Tongue (tissue), 2 donors: ENCODE measurements around the gene ACOT13. TPM values are rescaled to one million over a fixed set of nuclear protein-coding genes. Genes with fewer than 3 reads are reported as not detected.
A peak's percentile ranks its signal among the peaks of the same experiment; 100 is the strongest.
"Not testable (repeated sequence)": the region's sequence is repeated elsewhere in the genome, so short reads cannot be mapped to it uniquely, and the experiment has no call there.

ENCODE experiments used
- DNase-seq: peaks from one replicate; pipeline ENCODE4 v3.0.0-alpha.2; 2015
- total RNA-seq: library from RNA; depleted of rRNA; stranded (reverse); fragments of >200 nt; gene quantifications from one replicate; pipeline ENCODE4 v1.2.3, GENCODE V29; 2014

The ACOT13 gene
- total RNA-seq, 1 donor from 2014 or later: 5.7 TPM

DNA sequence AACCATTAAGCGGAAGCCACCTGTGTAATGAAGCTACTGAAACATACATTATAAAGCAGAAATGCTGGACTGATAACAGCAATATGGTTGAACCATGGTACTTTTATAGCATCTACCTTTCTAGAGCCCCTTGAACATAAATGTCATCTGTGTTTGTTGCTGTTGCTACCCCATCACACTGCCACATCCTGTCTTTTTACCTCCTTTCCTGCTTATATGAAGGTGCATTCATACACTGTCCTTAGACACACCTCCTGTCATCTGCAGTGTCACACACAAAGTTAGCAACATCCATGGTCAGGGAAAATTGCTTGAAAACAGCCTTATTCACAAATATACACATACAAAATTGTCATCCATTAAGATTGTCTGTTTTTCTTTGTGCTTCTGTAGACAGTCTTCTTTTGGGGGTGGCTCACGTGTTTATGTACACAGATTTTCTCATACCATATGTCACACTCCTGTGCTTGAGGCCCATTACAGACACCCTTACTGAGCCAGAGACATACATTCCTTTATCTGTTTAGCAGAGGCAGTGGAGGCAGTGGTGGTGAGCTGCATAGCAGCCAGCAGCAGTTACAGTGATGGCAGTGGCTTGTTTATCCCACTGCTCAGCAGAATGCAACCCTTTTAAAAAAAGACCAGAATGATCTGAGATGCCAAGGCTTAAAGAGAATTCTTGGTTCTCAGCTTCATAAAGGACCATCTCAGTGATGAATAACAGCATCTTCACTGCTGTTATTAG, 26.1 kb downstream of the ACOT13 start:
- no peak for DNase-seq

DNA sequence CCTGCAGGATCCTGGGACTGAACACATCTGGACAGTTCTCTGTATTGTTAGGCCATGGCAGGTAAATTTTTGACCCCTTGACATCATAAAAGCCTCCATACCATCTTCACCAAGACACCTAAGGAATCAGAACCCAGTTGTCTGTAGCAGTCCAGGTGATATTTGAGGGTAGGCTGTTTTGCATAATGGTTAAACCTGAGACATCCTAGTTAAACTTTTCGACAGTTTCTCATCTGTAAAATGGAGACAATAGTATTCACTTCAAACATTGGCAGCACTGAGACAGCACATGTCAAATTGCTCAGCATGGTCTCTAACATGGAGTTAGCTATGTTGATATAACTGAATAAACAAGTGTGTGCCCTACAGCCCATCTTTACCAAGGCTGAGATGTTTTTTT, 27.3 kb downstream of the ACOT13 start:
- no peak for DNase-seq

- DNase-seq: peak; percentile 62
These were observed 28.8 kb downstream of the ACOT13 start for GRCh38 chr6:24695635-24696034.

- no peak for DNase-seq
These were observed 29.2 kb downstream of the ACOT13 start for GRCh38 chr6:24696097-24696496.

DNA sequence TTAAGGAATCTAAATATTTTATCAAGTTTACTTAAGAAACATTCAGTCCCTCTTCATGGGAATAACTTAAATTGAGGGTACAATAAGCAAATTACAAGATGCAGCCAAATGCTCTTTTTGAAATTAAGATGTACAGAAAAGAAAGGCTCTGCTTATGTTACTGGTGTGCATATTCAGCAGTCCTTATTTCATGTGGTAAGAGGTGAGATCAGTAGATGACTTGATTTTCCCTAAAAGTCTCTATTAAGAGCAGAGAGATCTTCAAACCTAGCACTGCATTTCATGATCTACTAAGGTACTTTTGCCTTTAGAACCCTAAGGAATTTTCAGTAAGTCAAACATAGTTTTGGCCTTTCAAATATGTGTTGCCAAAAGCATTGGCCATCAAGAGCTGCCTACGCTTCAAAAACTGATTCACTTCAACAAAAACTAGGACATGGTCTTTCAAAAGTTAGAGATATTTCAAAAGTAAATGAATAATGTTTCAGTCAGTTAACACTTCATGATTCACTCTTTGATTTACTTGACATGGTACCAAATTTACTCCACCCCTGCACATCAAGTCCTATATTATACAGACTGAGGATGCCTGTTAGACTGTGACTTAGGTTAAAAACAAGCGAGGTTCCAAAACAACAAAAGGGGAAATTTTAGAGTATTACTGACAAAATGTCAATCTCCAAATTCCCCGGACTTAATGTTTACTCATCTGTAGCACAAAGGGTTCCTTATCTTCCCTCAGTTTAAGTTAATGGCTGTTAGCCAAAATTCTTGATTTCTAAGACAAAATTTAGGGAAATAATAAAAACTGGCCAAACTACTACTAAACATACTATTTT, 32.9 kb downstream of the ACOT13 start:
- no peak for DNase-seq

DNA sequence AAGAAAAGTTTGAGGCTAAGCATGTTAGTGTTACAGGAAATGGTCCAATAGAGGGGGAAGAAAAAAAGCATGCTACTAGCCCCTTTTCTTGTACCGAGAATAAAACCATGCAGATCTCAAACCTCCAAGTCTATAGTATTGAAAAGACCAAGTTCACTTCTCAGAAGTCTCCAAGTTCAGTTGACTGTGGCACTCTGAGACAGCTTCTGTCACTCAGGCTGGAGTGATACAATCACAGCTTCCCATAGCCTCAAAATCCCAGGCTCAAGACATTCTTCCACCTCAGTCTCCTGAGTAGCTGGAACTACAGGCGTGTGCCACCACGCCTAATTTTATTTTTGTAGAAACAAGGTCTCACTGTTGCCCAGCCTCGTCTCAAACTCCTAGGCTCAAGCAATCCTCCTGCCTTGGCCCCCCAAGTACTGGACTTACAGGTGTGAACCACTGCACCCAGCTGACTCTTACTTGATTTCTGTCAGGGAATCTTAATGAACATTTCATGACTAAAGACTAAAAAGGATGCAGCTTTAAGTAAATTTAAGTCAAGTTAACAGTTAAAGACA, 35.9 kb downstream of the ACOT13 start:
- DNase-seq: no peak

DNA sequence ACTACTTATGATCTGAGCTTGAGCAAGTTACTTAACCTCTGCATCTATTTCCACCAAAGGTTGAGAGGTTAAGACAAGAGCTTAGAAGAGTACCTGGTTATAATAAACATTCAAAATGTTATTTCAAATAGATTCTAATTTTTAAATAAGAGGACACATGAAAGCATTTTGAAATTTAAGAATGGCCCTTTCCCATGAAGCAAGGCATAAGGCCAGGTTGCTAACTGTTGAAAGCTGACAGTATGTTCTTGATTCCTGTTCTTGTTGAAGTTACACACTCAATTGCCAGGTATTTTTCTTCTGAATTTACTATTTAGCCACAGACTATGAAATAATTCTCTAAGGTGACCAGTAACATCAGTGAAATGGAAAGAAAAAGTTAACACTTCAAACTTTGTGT, 37.6 kb downstream of the ACOT13 start:
- no peak for DNase-seq

GRCh38 chr6:24708612-24709011, 41.7 kb downstream of the ACOT13 start:
- DNase-seq: no peak

DNA sequence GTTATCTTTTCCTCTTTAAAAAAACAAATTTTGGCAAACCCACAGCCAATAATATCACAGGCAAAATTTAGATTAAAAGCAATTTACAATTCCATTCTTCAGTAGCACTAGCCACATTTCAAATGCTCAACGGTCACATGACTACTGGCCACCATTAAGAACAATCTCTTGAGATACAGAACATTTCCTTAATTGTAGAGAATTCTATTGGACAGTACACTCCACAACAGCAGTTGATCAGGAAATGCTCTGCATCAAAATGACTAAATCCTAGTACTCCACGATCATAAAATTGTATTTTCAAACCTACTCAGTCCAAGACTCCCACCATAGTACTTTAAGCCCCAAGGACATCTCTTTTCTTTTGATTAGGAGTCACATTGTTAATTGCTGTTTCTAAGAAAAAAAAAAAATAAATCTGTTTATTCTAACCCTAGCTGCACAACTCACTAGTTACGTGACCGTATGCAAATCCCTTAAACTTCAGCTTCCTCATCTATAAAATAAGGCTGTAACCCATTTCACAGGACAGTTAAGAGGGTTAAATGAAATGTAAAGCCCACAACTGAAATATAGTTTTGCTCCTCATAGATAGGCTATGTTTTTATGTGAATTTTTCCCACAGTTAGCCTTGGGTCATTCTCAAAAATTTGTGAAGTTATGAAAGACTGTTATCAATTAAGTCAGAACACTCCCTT, 42.3 kb downstream of the ACOT13 start:
- no peak for DNase-seq

DNA sequence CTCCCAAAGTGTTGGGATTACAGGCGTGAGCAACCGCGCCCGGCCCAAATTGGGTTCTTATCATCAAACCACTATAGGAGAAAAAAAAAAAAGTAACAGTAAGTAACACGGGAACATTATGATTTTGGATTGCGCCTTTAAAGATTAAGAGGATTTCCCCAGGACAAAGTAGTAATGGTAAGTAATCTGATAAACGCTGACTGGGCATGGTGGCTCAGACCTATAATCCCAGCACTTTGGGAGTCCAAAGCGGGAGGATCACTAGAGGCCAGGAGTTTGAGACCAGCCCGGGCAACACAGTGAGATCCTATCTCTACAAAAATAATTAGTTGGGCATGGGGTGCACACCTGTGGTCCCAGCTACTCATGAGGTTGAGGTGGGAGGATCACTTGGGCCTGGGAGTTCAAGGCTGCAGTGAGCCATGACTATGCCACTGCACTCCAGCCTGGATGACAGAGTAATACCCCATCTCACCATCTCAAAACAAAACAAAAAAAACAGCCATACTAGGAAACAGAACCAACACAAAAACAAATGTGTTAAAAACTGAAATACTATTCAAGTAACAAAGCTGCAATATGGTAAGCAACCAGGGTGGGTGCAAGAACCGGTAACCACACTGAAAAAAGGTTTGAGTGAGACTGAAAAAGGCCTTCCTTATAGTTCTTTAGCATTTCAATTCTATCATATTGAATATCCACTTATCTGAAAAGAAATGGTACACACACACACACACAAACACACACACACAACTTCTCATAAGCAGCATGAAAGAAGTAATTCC, 43.8 kb downstream of the ACOT13 start:
- no peak for DNase-seq

DNA sequence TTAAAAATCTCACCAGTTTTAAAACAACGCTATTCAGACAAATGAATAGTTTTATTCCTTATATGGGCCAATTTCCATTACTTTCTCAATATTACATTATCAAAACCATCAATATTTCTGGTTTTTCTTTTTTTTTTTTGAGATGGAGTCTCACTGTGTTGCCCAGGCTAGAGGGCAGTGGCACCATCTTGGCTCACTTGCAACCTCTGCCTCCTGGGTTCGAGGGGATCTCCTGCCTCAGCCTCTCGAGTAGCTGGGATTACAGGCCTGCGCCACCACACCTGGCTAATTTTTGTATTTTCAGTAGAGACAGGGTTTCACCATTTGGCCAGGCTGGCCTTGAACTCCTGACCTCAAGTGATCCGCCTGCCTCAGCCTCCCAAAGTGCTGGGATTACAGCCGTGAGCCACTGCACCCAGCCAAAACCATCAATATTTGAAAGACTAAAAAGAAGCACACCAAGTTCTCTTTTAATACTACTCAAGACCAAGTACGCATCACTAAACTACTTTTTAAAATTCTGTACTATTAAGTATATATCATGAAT, 49.8 kb downstream of the ACOT13 start:
- DNase-seq: not testable (repeated sequence)

GRCh38 chr6:24718449-24719124, 51.7 kb downstream of the ACOT13 start:
- peak; percentile 19 for DNase-seq

DNA sequence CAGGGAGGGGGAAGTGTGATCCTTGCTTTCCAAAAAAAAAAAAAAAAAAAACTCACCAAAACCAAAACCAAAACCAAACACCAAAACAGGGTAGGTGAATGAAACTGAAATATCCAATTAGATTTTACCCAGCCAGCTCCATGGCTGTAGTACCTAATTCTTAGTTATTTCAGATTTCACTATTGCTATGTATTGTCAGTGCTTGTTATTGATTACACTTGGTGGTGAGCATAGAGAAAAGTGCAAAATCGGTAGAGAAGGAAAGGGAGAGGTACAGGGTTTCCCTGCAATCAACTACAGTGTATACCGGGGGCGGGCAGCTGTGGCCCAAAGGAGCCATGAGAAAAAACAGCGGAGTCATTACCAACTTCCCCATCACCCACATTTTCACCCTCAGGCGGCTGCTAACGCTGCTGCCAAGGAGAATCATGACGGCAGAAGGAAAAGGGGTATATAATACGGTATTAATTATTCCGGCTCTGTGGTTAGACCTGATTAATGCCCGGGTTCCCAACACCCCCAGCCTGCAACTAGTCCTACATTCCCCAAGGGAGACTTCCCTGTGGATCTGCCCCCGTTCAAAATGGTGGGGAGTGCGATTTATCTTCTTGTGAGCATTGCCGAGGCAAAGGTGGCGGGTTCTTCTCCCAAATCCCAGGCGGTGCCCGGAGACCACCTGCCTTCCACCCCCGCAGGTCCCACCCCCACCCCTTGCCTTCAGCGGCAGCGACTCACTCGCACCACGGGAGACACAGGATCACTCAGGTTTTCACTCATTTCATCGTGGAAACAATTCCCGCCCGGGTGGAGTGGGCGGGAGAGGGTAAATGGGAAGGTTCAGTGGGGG, 52.5 kb downstream of the ACOT13 start, which contains the start of gene C6orf62:
C6orf62 (minus strand) TSS at position 30 of the 847 bp plus-strand sequence. CDS start 486 bp downstream, outside the sequence.
- peak; percentile 55 for DNase-seq

GRCh38 chr6:24720131-24720603, 53.3 kb downstream of the ACOT13 start:
- peak; percentile 75 for DNase-seq

DNA sequence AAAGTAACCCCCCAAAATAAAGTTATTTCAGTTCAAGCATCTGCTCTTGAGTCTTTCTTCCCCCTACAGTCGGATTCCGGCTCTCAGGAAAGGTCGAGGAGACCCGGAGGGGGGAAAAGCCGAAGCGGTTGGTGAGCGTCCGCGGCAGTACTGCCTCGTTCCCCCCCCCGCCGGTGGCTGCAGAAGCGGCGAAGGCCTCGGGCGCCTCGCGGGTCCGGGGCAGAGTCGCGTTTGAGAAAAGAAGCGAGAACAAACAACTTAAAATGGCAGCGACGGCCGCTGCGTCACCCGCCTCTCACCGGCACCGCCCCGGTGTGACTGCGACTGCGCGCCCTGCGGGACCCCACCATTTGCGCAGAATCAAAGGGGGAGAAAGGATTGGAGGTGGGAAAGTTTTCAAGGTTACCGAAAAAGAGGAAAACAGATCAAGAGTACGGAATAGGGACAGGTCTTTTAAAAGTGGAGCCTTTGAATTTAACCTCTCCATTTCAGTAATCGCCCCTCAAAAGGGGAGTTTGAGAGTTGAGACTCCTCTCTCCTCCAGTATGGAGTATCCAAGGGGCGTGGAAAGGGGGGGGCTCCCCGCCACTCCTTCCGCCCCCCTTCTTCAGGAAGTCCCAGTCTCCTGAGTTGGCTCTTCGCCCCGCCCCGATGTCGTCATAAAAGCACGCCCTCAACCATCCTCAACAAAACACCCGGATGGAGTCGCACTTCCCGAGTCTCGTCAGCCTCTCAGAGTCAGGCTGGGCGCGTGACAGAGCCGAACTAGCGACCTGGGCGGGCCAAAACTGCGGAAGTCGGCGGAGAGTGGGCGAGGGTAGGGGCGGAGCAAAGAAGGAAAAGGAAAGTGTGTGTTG, 54.0 kb downstream of the ACOT13 start:
- DNase-seq: peak; percentile 100

- no peak for DNase-seq
These were observed 54.8 kb downstream of the ACOT13 start for GRCh38 chr6:24721461-24722215.

GRCh38 chr6:24723270-24723669, 56.4 kb downstream of the ACOT13 start:
- DNase-seq: no peak

DNA sequence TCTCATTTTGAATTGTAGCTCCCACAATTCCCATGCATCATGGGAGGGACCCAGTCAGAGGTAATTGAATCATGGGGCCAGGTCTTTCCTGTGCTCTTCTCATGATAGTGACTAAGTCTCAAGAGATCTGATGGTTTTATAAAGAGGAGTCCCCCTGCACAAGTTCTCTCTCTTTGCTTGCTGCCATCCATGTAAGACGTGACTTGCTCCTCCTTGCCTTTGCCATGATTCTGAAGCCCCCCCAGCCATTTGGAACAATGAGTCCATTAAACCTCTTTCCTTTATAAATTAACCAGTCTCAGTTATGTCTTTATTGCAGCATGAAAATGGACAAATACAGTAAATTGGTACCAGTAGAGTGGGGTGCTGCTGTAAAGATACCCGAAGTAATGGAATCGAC, 63.8 kb downstream of the ACOT13 start:
- DNase-seq: not testable (repeated sequence)
